Neural progenitor cell (in vitro differentiated cells): Measurements from ENCODE around the gene UGT1A7. TPM values are rescaled to one million over a fixed set of nuclear protein-coding genes. Genes with fewer than 3 reads are reported as not detected.

Experiments
- DNase-seq: peaks from one replicate; pipeline ENCODE4 v3.0.0-alpha.2; 2016; ENCODE audit warnings: low spot score
- H2AFZ ChIP-seq: fragments of 200-600 bp; sonication (generic); replicated peaks from 2 replicates; pipeline ENCODE4 v1.6.1; 2016; ENCODE audit warnings: antibody characterized with exemption
- H3F3A ChIP-seq: fragments of 200-600 bp; sonication (generic); 2 replicates; pipeline ENCODE4 v1.6.1; 2016; ENCODE audit warnings: antibody characterized with exemption, low read depth
- H3K27ac ChIP-seq: fragments of 200-600 bp; sonication (generic); 2 replicates; pipeline ENCODE4 v1.5.1; 2016; ENCODE audit warnings: mild to moderate bottlenecking
- H3K27me3 ChIP-seq: fragments of 200-600 bp; sonication (generic); 2 replicates; pipeline ENCODE4 v1.6.1; 2016; ENCODE audit warnings: mild to moderate bottlenecking, moderate library complexity
- H3K36me3 ChIP-seq: fragments of 200-600 bp; sonication (generic); 2 replicates; pipeline ENCODE4 v1.5.1; 2016
- H3K4me1 ChIP-seq: fragments of 200-600 bp; sonication (generic); 2 replicates; pipeline ENCODE4 v1.6.1; 2016; ENCODE audit warnings: mixed run types
- H3K4me2 ChIP-seq: fragments of 200-600 bp; sonication (generic); 2 replicates; pipeline ENCODE4 v1.6.1; 2016
- H3K4me3 ChIP-seq: fragments of 200-600 bp; sonication (generic); 2 replicates; pipeline ENCODE4 v1.5.1; 2016
- H3K79me2 ChIP-seq: fragments of 200-600 bp; sonication (generic); 2 replicates; pipeline ENCODE4 v1.6.1; 2016; ENCODE audit warnings: low read depth
- H3K9ac ChIP-seq: fragments of 200-600 bp; sonication (generic); 2 replicates; pipeline ENCODE4 v1.6.1; 2016
- H3K9me3 ChIP-seq: fragments of 200-600 bp; sonication (generic); 2 replicates; pipeline ENCODE4 v1.5.1; 2016; ENCODE audit warnings: low read depth
- H4K20me1 ChIP-seq: fragments of 200-600 bp; sonication (generic); 2 replicates; pipeline ENCODE4 v1.6.1; 2016; ENCODE audit warnings: low read depth
- H3K27ac Mint-ChIP-seq: 3 replicates; pipeline ENCODE4 v1.8.0; 2021; ENCODE audit warnings: mixed read lengths
- H3K27me3 Mint-ChIP-seq: 2 replicates; pipeline ENCODE4 v1.8.0; 2022; ENCODE audit warnings: low read depth, mild to moderate bottlenecking, inconsistent platforms, moderate library complexity, mixed read lengths; ENCODE audit not compliant: insufficient read depth
- H3K36me3 Mint-ChIP-seq: 3 replicates; pipeline ENCODE4 v1.8.0; 2021; ENCODE audit warnings: mixed read lengths
- H3K4me1 Mint-ChIP-seq: 3 replicates; pipeline ENCODE4 v1.8.0; 2021; ENCODE audit warnings: mixed read lengths
- H3K4me3 Mint-ChIP-seq: 3 replicates; pipeline ENCODE4 v1.8.0; 2021; ENCODE audit warnings: mild to moderate bottlenecking, moderate library complexity, mixed read lengths
- H3K9me3 Mint-ChIP-seq: 3 replicates; pipeline ENCODE4 v1.8.0; 2020; ENCODE audit warnings: mixed read lengths
- CTCF ChIP-seq: fragments of 200-600 bp; sonication (generic); IDR thresholded peaks from 2 replicates; pipeline ENCODE4 v1.5.1; 2017; ENCODE audit warnings: antibody characterized with exemption, mild to moderate bottlenecking
- EZH2 ChIP-seq: fragments of 200-600 bp; sonication (generic); IDR thresholded peaks from 2 replicates; pipeline ENCODE4 v1.6.1; 2017; ENCODE audit warnings: antibody characterized with exemption, mild to moderate bottlenecking, moderate library complexity
- EZH2phosphoT487 ChIP-seq: fragments of 200-600 bp; sonication (generic); IDR thresholded peaks from 2 replicates; pipeline ENCODE4 v1.6.1; 2017; ENCODE audit warnings: antibody characterized with exemption
- total RNA-seq: library from RNA; depleted of rRNA; stranded (reverse); fragments of >200 nt; gene quantifications from 2 replicates; pipeline ENCODE4 v1.2.3, GENCODE V29; 2015; ENCODE audit warnings: low replicate concordance

The UGT1A7 gene
- total RNA-seq, 1 donor from 2014 or later, result not detected

GRCh38 chr2:233754872-233755611, 73.3 kb downstream of the UGT1A7 start:
- Histone ChIP-seq H3K36me3 (no peaks in the 10 kb centered on the region), H3F3A (no peaks in the 10 kb centered on the region), H3K9me3 (no peaks in the 10 kb centered on the region), H3K4me2 (no peak overlapping the region), H3K4me1 (peaks cover 3% of the 10 kb centered on the region), H2AFZ (no peak overlapping the region), H3K9ac (no peak overlapping the region), H3K79me2 (no peaks in the 10 kb centered on the region), H3K27ac (no peak overlapping the region), H3K27me3 (no peaks in the 10 kb centered on the region), H4K20me1 (no peaks in the 10 kb centered on the region), H3K4me3 (no peak overlapping the region)
- TF ChIP-seq EZH2, result no peak
- Mint-ChIP-seq H3K27me3 (peaks cover 5% of the 10 kb centered on the region), H3K36me3 (peaks cover 1% of the 10 kb centered on the region), H3K27ac (no peak overlapping the region), H3K4me1 (peaks cover 3% of the 10 kb centered on the region), H3K9me3 (peaks cover 24% of the 10 kb centered on the region), H3K4me3 (no peak overlapping the region)
- no peak for DNase-seq

DNA sequence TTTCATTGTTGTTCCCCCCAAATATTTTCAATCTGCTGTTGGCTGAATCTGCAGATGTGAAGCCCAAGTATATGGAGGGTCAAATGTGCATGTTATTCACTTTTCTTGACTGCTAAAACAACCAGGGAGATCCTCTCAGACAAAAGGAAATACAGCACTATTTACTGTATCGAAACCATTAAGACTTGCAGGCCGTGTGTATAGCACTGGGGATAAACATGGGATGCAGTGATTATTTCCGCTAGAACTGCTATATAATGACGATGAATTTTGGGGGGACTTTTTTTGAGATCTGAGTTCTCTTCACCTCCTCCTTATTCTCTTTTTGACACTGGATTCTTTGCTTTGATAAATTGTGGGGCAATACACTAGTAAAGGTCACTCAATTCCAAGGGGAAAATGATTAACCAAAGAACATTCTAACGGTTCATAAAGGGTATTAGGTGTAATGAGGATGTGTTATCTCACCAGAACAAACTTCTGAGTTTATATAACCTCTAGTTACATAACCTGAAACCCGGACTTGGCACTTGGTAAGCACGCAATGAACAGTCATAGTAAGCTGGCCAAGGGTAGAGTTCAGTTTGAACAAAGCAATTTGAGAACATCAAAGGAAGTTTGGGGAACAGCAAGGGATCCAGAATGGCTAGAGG, 74.9 kb downstream of the UGT1A7 start:
- H3K36me3 Mint-ChIP-seq, result peaks cover under 1% of the 10 kb centered on the region
- no peak overlapping the region for H3K4me3 ChIP-seq
- peaks cover 15% of the 10 kb centered on the region for H3K9me3 Mint-ChIP-seq
- no peak overlapping the region for H2AFZ ChIP-seq
- H3K36me3 ChIP-seq, result no peaks in the 10 kb centered on the region
- no peak overlapping the region for H3K27ac ChIP-seq
- no peak overlapping the region for H3K4me2 ChIP-seq
- no peaks in the 10 kb centered on the region for H3K27me3 ChIP-seq
- no peak for DNase-seq
- H3K27me3 Mint-ChIP-seq, result peaks cover 5% of the 10 kb centered on the region
- TF ChIP-seq CTCF (no peak), EZH2phosphoT487 (no peak)
- no peaks in the 10 kb centered on the region for H3F3A ChIP-seq
- no peaks in the 10 kb centered on the region for H3K9me3 ChIP-seq
- peaks cover 5% of the 10 kb centered on the region for H3K4me1 Mint-ChIP-seq
- no peak overlapping the region for H3K27ac Mint-ChIP-seq
- no peak overlapping the region for H3K9ac ChIP-seq
- peaks cover 3% of the 10 kb centered on the region for H3K4me1 ChIP-seq
- no peaks in the 10 kb centered on the region for H4K20me1 ChIP-seq
- no peak overlapping the region for H3K4me3 Mint-ChIP-seq
- no peaks in the 10 kb centered on the region for H3K79me2 ChIP-seq

DNA sequence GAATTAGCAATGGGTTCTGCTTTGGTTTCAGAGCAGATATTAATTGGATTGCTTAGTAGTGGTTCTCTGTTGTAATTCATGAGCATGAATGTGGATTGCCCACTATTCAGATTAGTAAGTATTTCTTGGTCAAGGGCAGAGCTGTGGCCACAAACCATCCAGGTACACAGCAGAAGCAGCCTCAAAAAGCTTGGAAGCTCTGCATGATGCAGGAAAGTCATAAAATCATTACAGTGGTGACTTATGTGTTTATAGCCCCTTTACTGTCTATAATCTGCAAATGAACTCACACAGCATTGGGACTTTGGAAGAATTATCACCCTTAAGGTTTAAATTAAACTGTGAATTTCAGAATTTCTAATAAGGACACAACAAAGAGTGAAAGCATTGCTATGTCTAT, 76.4 kb downstream of the UGT1A7 start:
- H3K36me3 ChIP-seq, result no peaks in the 10 kb centered on the region
- no peak overlapping the region for H3K27ac Mint-ChIP-seq
- no peak overlapping the region for H3K4me3 Mint-ChIP-seq
- no peak overlapping the region for H3K27ac ChIP-seq
- no peak for DNase-seq
- H3F3A ChIP-seq, result no peaks in the 10 kb centered on the region
- peaks cover 5% of the 10 kb centered on the region for H3K4me1 Mint-ChIP-seq
- peaks cover 2% of the 10 kb centered on the region for H3K27me3 Mint-ChIP-seq
- H2AFZ ChIP-seq, result no peak overlapping the region
- TF ChIP-seq EZH2 (no peak), CTCF (no peak), EZH2phosphoT487 (no peak)
- H3K4me3 ChIP-seq, result no peak overlapping the region
- H3K27me3 ChIP-seq, result no peaks in the 10 kb centered on the region
- H3K4me1 ChIP-seq, result no peaks in the 10 kb centered on the region
- H3K9ac ChIP-seq, result no peak overlapping the region
- H4K20me1 ChIP-seq, result no peaks in the 10 kb centered on the region
- no peaks in the 10 kb centered on the region for H3K36me3 Mint-ChIP-seq
- no peaks in the 10 kb centered on the region for H3K79me2 ChIP-seq
- peaks cover 6% of the 10 kb centered on the region for H3K9me3 Mint-ChIP-seq
- H3K9me3 ChIP-seq, result no peaks in the 10 kb centered on the region
- no peak overlapping the region for H3K4me2 ChIP-seq

GRCh38 chr2:233758849-233759248, 77.1 kb downstream of the UGT1A7 start:
- Histone ChIP-seq H4K20me1 (no peaks in the 10 kb centered on the region), H3K9ac (no peak overlapping the region), H3K36me3 (no peaks in the 10 kb centered on the region), H3K27me3 (no peaks in the 10 kb centered on the region), H3K4me3 (no peak overlapping the region), H3K27ac (no peak overlapping the region), H3K79me2 (no peaks in the 10 kb centered on the region), H2AFZ (no peak overlapping the region), H3K4me1 (no peaks in the 10 kb centered on the region), H3F3A (no peaks in the 10 kb centered on the region), H3K4me2 (no peak overlapping the region), H3K9me3 (no peaks in the 10 kb centered on the region)
- peaks cover 6% of the 10 kb centered on the region for H3K9me3 Mint-ChIP-seq
- H3K4me1 Mint-ChIP-seq, result peaks cover 5% of the 10 kb centered on the region
- H3K27me3 Mint-ChIP-seq, result peaks cover 2% of the 10 kb centered on the region
- DNase-seq, result no peak
- no peak for TF ChIP-seq EZH2
- TF ChIP-seq CTCF, result no peak
- TF ChIP-seq EZH2phosphoT487, result no peak
- H3K4me3 Mint-ChIP-seq, result no peak overlapping the region
- no peaks in the 10 kb centered on the region for H3K36me3 Mint-ChIP-seq
- H3K27ac Mint-ChIP-seq, result no peak overlapping the region
